ENCODE data around the gene POMC.
"Not testable (repeated sequence)": the region's sequence is repeated elsewhere in the genome, so short reads cannot be mapped to it uniquely, and the experiment has no call there.

The POMC gene

DNA sequence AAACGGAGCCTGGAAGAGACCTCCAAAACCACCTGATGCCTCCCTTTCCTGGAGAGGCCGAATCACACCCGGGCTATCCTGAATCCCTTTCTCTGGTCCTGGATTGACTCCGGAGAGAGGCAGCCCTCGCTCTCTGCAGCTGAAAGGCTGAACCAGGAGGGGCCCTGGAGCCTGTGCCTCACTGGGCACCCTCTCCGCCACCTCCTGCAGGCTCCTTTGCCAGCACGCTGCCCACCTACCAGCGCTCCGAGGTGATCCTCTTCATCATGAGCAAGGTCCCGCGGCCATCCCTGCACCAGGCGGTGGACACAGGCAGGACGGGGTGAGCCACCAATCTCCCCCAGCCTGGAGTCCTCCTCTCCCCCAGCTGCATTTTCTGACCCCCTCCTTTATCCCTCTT, 35.7 kb downstream of the POMC start:
- no peak for DNase-seq (ENCODE audit: low spot score)

DNA sequence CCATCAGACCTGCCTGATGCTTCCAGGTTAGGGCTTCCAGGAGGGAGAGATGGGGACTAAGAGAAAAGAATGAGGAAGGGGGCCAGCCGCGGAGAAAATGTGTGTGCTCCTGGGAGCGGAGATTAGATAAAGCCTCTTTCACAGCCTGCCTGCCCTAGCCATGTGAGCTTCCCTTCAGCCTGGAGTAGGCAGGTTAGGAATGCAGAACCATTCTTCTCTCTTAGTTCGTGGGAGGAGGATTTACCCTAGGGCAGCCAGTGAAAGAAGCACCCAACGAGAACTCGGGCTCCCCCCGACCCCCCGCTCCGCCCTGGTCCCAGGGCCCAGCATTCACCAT, 36.1 kb downstream of the POMC start:
- no peak for DNase-seq (ENCODE audit: low spot score)

DNA sequence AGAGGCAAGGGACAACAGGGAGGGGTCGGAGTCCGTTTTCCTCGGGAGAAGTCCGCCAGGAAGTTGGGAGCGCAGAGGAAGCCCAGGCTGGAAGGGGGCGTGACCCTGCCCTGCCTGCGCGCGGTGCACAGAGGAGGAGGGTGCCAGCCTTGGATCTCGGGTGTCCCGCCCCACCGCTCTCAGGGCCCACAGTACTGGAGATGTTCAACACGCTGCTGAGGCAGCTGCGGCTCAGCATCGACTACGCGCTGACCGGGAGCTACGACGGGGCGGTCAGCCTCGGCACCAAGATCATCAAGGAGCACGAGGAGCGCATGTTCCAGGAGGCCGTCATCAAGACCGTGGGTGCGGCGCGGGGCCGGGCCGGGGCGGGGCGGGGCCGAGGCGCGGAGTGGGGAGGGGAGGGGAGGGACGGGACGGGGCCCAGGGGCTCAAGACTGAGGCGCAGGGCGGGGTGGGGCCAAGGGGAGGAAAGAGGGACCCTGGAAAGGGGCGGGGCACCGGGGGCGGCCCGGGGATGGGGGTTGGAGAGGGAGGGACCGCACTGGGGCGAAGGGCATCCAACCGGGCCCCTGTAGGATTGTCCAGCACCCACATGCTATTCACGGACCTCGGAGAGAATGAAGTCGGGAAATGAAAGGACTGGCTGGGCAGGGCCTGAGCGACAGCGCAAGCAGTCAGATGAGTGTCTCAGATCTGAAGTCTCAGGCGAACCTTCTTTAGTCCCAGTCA, 36.6 kb downstream of the POMC start:
- DNase-seq (ENCODE audit: low spot score): no peak

DNA sequence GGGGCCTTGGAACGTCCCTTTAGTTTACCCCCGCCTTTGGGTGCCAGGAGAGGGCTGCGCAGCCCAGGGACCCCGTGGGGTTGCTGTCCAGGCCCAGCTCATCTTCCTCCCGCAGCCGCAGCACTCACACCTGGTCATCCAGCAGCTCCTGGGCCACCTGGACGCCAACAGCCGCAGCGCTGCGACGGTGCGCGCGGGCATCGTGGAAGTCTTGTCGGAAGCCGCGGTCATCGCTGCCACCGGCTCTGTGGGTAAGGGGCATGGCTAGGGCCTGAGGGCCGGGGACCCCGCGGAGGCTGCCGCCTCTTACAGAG, 37.2 kb downstream of the POMC start:
- DNase-seq (ENCODE audit: low spot score): no peak

DNA sequence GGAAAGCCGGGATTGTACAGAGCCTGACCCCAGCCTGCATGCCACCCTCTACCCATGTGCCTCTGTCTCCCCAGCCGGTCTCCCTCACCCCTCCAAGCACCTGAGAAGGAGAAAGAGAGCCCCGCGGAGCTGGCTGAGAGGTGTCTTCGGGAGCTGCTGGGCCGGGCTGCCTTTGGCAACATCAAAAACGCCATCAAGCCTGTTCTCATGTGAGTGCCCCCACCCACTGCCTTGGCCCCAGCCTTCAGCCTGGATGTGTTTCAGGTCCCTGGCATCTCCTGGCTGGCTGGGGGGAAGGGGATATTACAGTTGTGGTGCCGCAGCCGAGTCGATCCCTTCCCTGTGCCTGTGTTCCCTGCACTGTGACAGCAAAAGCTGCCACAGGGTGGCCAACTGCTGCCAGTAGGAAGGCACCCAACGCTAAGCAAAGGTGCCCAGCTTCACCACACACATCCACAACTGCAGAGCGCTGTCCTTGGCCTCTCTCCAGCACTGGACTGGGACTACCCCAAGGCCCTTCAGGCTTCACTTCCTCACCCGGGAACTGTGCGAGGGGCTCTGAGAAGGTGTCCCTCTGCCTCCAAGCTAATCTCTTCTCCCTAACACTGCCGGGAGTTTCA, 38.4 kb downstream of the POMC start:
- no peak for DNase-seq (ENCODE audit: low spot score)

DNA sequence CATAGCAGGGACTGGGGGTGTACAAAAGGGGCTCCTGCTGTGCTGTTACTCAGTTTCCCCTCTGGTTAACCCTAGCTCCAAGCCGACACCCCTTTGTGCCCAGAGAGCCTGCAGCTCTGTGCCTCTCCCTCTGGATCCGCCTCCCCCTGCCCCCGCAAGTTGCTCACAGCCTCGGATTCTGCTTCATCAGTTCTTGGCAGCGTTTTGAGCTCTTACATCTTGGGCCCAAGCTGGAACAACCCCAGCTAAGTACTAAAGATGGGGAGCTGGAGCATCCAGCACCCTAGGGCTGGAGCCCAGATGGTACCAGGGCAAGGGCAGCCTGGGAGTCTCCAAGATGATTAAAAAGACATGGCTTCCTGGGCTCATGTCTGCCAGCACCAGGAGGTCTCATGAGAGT, 40.7 kb downstream of the POMC start:
- DNase-seq (ENCODE audit: low spot score): peak; percentile 14

DNA sequence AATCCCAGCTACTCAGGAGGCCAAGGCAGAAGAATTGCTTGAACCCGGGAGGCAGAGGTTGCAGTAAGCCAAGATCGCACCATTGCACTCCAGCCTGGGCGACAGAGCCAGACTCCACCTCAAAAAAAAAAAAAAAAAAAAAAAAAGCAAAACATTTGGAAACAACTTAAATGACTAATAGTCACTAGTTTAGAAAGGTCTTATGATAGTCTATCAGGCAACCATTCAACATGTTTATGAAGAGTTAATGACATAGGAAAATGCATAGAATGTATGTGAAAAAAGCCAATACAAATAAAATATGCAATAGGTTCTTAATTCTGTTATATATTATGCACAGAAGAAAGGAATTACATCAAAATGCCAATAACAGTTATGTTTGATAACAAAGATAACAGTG, 41.3 kb downstream of the POMC start:
- not testable (repeated sequence) for DNase-seq (ENCODE audit: low spot score)

DNA sequence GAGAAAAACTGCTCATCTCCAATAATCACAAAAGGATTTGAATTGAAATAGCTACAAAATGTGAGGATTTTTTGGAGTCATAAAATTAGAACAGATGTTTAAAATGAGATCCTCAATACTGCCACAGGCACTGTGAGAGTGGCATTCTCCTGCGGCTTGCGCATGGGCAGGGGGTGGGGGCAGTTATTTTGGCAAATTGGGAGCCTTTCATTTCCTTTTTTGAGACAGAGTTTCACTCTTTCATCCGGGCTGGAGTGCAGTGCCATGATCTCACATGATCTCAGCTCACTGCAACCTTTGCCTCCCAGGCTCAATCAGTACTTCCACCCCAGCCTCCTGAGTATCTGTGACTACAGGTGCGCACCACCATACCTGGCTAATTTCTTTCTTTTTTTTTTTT, 42.4 kb downstream of the POMC start:
- DNase-seq (ENCODE audit: low spot score): no peak

DNA sequence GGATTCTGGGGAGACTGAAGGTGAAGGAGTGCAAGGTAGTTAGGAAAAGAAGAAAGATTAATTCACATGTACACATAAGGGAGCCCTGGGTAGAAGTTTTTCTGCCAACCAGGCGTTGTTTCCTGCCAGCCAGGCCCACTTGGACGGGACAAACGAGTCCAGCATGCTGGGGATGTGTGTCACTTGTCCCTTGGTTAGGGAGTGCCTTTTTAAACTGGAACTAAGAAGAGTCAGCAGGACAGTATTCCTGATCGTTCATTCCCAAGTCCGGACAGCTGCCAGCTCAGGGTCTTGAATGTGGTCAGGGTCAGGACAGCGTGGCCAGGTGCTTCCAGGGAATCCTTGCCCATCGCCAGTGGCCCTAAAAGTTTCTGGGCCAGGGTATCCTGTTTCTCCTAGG, 43.2 kb downstream of the POMC start:
- no peak for DNase-seq (ENCODE audit: low spot score)

DNA sequence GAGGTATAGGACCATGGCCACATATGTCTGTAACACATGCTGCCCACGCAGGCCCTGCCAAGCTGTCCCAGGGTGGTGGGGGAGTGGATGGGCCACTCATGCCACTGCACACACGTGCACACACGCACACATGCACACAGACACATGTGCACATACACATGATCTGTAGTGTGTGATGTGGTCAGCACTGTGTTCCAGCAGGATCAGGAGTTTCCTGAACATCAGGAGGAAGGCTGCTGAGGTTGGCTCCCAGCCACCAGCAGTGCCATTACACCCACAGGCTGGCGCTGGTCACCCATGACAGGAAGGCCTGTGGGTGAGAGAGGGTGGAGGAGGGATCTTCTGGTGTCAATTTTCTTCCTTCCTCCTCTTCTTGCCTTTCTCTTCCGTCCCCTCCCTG, 44.7 kb downstream of the POMC start:
- no peak for DNase-seq (ENCODE audit: low spot score)

DNA sequence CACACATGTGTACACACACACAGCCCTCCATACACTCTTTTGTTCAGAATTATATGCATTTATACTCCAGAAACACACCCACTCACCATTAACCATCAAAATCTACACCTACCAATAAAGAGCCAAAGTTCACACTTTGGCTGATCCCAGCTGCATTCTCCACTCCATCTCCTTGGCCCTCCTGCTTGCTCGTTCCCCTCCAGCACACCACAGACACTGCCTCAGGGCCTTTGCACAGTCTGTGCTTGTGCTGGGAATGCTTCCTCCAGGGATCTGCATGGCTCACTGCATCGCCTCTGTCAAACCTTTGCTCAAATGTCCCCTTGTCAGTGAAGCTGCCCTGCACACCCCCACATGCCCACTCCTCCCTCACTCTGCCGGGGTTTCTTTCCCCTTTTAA, 46.0 kb downstream of the POMC start:
- no peak for DNase-seq (ENCODE audit: low spot score)

DNA sequence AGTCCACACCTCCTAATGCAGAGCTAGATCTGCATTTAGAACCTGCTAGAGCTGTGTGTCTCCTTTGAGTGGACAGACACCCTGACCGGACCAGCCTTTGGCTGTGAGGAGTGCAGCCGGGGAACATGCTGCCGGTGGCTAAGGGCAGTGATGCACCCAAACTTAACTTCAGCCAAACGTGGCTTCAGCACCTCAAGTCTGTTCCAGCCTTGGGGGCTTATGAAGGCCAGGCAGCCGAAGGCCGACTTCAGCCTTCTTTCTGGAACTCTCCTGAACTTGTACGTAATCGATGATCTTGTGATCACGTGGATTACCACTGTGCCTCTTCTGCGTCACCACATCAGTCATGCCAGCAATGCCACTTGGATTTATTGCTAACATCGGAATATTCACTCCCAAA, 49.1 kb downstream of the POMC start:
- DNase-seq (ENCODE audit: low spot score): no peak

DNA sequence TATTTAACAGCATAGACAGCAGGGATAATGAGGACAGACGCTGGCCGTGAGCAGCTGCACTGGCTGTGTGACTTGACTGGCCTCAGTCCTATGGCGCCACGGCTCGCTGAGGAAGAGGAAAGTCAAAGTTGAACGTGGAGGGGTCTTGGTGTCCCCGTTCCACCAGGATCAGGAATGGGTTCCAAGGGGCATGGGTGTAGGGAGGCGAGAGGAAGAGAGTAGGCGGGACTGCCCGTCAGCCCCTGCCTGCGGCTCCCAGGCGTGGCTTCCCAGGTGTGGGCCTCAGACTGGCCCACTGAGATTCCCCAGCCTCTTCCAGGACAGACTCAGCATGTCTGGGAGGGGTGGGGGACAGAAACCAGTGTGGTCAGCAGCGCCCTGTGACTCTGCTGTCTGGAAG, 51.4 kb downstream of the POMC start:
- DNase-seq (ENCODE audit: low spot score): no peak

DNA sequence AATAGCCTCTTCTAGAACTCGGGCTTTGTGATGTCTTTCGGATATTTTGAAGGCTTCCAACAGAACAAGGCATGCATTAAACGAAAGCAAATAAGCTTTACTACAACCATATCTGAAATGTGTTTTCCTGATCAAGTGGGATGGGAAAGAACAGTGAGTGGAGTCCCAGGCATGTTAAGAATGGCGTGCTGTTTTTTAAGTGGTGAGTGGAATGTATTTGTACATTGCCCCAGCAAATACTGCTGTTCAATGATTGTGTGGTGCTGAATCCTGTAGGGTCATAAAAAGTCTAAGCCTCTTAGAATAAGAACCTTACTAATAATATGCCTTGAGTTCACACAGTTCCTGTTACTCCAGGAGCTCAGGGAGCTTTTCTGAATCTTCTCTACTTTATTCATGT, 52.5 kb downstream of the POMC start:
- DNase-seq (ENCODE audit: low spot score): no peak

DNA sequence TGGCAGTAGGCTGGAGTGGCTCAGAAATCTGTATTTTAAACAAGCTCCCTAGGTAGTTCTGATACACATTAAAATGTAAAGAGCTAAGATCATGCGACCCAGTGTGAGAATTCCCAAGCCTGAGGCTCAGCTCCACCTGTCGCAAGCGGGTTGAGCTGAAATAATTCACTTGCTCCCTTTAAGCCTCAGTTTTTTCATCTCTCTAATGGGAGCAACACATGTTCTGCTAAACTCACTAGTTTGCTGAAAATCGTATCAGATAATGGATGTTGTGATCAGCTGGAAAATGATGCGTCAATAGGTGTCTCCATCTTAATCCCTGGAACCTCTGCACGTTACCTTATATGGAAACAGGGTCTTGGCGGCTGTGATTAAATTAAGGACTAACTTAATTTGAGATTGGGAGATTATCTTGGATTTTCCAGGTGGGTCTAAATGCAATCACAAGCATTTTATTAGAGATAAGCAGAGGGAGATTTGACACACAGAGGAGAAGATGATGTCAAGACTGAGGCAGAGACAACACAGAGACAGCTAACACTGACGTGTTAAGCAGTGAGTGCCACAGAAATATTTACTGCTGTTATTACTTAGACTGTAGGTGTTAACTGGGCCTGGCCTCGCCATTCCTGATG, 53.0 kb downstream of the POMC start:
- DNase-seq (ENCODE audit: low spot score): no peak

DNA sequence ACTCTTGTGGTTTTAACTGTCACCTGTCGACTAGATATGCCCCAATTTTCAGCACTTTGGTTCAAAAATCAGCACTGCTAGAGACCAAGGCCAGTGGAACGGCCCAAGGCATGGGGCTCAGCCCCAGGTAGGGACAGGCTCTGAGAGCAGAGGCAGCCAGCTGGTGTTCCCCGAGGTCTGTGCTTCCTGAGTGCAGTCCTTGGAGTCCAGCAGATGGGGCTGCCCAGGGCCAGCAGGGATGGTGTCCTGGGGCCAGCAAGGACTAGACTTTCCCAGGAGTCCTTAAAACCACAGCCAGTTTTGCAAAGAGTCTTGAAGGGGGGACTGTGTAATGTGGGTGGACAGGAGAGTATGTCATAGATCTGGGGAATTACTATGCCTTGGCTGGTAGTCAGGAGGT, 56.3 kb downstream of the POMC start:
- no peak for DNase-seq (ENCODE audit: low spot score)
